GF-D8 (cell line): Measurements from ENCODE around the gene ENAM.
"Not testable (repeated sequence)": the region's sequence is repeated elsewhere in the genome, so short reads cannot be mapped to it uniquely, and the experiment has no call there.

Experiments
- DNase-seq: peaks from one replicate; lab custom pipeline; 2025; lab: John Stamatoyannopoulos, UW

ENAM gene

DNA sequence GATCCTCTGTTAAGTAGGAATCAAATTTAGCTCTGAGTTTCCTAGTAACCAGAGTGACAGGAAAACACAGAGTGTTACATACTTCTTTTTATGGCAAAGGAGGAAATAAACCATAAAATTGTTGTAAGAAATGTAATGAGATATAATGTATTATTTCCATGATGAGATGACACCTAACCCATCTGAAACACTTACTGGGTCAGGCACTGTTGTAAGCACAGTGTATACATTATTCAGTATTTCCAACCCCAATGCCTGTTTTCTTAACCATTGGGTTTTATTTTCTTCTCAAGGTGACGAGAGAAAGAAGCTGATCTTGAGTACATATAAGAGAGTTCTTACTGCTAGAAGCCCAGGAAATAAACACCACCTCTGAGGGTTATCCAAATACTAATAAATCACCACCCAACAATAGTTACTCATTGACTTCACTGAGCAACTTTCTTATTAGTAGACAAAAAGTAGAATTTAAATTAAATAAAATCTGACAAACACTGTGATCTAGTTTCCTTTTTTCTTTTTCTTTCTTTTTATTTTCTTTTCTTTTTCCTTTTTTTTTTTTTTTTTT is 4.2 kb upstream of the ENAM start:
- DNase-seq: no peak

DNA sequence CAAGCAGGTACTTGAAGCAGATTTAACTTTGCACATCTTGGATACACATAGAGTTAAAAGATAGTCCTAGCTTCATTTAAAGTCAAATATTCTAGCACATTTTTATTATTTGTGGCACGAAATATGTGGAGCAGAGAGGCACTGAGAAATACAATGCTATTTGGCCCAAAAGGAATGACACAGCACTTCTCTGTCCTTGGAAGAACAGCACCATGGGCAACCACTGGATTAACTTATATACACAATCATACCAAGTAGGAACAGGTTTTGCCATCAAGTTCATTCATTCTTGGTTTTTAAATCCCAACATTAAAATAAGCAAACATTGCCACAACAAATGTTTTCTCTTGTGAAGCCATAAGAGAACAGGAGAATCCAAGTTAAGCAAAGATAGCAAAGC is 924 bp upstream of the ENAM start:
- DNase-seq: no peak

DNA sequence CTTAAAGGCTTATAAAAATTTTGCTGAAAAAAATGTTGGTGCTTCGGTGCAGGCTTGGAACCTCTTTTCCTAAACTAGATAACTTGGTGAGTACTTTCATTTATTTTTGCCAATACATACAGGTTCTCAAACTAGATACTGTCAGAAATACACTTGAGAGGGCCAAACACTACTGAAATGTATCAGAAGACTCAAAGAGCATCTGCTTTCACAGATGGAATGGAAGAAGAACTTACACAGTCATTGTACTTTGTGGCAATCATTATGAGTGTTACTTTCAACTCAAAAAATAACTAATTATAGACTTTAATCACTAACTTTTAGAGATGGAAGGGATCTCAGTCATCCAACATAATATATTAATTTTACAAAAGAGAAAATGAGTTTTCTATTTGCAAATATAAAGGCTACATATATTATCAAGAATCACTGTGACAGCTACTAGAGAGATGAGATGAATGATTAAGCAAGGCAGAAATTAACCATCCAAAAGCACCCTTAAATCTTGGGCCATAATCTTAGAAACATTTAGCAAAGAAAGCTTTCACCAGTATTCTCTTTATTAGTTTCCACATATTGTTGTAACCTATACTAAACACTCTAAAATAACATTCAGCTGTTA is 1.0 kb downstream of the ENAM start:
- no peak for DNase-seq

DNA sequence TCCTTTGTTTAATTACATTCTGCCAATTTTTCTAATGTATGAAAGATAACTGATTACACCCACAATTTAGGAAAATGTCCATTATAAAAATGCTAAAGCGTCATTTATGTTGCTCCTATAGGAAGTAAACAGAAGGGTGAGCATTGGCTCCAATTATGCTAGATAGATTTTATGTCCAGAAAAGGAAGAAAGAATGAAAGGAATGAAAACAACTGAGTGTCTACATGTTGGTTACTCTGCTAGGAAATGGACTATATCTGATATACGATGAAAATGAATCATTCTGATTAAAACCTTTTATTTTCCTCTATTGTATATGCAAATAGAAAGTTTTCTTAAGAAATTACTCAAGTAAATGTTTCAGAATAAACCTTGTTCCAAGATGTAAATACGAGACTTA is 1.6 kb downstream of the ENAM start:
- DNase-seq: no peak

DNA sequence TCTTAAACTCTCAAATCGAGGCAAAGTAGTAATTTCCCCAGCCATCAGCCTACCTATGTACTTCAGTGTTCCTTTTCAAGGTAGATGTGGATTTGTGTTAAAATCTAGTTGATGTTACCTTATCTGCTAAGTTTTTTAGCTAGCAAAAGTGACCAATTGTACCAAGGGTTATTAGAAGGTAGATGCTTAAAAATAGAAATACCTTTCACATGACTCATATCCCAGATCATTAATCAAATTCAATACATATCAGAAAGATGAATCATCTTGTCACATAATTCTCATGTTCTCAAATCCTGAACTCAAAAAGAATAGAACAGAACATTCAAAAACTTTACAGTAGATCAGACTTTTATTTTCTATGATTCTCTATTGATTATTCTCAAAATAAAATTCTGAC is 3.5 kb downstream of the ENAM start:
- DNase-seq: no peak

DNA sequence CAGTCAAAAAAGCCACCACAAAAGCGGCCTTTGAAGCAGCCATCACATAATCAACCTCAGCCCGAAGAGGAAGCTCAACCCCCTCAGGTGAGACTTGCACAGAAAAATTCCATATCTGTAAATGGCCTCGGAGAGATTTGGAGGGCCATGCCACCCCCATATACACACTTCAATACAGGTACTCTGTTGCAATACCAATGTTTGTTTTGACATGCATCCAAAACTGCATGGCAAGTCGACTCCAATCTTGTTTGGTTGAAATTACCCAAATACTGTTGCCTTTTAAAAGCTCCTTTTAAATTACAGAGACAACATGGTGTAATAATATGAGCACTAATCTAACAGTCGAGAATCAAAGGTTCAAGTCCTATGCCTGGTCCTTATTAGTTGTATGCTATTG is 5.9 kb downstream of the ENAM start:
- DNase-seq: no peak

DNA sequence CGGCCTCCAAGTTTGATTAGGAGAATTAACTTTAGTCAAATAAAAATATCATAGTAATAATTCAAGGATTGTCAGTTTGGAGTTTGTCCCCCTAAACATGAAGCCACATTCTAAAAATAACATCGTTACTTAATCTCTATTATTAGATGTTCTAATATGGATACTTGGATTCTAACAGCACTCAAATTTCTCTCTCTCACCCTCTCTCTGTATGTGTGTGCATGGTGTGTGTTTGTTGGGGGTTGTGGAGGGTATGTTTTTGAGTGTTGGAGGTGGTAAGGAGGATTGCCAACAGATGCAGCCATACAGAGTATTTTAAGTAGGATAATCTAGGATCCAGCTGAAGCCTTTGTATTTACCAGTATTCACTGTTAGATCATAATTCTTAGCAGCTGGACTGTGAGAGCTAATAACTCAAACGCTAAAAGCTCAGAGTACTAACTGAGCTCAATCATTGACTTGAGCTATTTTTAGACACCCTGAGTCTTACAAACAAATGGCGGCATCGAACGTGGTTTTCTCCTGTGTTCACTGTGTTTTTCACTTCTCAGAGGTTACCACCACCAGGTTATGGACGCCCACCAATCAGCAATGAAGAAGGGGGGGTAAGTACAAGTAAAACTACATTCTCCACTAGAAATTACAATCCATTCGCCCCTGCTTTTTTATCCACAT is 8.8 kb downstream of the ENAM start:
- no peak for DNase-seq

DNA sequence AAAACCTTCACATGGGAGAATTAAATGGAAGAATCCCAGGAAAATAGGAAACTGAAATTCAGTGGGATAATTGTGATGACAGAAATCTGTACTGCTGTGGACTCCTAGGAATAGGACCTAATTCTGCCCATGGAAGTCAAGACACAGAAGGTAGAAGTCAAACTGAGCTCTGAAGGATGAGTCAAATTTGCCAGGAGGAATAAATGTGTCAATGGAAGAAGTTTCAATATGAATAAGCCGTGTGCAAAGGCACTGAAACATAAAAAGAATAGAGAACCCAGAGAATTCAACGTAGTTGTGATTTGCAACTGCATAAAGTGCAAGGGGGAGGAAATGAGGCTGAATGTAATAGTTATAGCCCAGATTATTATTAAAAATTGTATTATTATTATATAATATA is 11.6 kb downstream of the ENAM start:
- no peak for DNase-seq

DNA sequence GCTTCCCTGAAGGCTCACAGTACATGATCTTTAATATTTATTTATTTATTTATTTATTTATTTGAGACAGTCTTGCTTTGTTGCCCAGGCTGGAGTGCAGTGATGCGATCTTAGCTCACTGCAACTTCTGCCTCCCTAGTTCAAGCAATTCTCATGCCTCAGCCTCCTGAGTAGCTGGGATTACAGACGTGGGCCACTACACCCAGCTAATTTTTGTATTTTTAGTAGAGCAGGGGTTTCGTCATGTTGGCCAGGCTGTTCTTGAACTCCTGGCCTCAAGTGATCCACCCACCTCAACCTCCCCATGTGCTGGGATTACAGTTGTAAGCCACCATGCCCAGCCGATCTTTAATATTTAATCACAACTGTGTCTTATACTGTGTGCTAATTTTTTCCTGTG is 22.2 kb downstream of the ENAM start:
- not testable (repeated sequence) for DNase-seq

DNA sequence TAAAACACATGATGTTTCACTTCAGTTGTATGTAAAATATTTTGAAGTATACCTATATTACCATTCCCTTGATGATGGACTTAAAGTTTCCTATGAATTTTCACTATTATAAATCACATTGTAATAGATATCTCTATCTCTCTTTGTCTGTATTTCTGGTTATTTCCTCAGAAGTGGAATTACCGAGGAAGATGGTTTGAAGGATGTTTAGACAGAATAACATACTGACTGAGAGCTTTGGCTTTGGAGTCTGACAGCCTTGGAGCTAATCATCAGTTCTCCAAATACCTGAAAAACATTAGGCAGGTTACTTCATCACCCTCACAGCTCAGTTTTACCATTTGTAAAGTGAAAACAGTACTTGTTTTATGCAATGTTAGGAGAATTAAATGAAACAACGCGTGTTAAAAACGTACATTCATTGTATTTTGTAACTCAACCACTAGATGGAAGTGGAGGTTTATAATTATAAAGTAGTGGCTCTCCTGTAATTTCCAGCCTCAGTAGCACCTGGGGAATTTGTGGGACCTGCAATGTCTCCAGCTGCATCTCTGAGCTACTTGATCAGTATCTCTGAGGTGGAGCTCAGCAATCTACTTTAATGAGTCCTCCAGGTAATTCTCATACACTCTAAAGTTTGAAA is 23.4 kb downstream of the ENAM start:
- no peak for DNase-seq

DNA sequence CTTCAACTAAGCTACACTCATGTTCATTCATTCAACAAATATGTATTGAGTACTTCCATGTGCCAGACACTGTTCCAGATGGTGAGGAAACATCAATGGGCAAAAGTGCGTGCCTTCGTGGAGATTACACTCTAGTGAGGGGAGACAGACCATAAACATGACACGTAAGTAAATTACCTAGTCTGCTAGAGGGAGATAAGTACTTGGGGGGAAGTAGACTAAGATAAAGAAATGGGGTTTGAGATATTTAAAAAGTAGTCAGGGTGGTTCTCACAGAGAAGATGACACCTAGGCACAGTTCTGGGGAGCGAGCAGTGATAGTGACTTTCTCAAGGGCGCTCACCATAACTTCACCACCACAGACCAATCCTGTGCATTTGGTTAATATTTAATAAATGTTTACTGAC is 26.1 kb downstream of the ENAM start:
- DNase-seq: no peak

DNA sequence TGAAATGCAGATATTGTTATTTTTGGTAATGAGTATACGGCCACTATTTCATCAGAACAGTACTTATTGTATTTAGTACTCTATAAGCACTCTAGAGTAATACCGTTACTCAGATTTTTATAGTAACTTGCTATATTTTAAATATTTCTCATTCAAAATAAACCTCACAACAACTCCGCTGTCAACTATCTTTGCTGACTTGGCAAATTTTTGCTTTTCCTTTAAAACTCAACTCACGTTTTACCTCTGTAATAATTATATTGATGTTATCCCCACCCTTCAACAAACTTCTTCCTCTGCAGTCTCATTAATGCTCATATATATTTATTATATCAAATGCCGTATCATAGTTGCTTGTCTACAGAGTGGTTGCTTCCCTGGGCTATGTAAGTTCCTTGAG is 28.8 kb downstream of the ENAM start:
- DNase-seq: no peak

DNA sequence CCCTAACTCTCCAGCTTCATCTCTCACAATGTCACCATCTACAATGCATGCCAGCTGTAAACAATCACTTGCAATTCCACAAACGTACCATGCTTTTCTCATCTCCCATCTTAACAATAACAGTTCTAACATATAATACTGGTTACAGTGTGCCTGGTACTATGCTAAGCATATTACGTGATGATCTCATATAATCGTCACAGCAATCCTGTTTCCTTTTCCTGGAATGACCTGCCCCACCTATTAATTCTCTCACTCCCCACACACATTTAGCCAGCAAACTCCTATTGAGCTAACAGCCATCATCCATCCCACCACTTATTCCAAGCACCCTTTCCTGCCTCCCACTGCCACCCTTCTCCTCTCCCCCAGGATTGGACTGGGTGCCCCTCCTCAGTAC is 29.9 kb downstream of the ENAM start:
- no peak for DNase-seq

DNA sequence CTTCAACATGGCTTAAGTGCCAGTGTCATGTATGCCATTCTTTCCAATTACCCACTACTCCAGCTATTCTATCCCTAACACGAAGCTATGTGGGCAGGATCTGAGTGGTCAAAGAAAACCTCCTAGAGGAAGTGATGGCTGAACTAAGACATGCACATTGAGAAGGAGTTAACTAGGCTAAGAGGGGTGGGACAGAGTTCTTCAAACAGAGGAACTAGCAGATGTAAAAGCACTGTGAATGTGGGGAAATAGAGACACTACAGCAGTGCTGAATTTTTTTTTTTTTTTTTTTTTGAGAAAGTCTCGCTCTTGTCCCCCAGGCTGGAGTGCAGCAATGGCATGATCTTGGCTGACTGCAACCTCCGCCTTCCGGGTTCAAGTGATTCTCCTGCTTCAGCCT is 31.6 kb downstream of the ENAM start:
- DNase-seq: no peak

DNA sequence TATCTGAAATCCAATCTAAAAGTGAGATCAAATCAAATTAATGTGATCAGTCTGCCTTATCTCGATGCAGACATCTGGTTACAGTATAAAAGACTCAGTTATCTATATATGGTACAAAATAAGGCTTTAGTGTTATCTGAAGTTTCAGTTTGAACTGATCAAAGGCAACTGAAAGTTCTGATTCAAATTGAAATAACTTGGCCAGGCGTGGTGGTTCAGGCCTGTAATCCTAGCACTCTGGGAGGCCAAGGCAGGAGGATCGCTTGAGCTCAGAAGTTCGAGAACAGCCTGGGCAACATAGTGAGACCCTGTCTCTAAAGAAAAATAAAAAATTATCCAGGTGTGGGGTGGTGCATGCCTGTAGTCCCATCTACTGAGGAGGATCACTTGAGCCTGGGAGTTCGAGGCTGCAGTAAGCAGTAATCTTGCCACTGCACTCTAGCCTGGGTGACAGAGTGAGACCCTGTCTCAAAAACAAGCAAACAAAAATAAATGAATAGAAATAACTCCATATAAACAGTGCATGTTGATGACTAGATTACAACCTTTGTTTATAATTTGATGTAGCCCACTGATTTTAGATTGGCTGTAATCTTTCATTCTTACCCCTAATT is 32.9 kb downstream of the ENAM start:
- DNase-seq: not testable (repeated sequence)

DNA sequence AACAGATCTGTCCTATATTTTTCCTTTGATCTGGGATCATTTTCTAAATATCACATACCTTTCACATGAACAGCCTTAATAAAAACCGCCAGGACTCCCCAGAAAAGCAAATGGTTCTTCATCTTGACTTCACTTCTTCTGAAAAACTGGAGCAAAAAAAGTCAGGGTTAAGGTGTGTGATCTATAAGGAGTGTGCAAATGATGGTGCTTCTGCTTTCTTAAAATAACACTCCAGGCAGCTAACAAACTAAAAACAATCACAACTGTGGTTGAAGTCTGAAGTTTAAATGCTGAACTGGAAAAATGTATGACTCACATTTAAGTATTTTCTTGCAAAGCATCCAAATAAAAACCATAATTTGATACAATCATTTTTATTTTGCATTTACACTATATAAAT is 37.8 kb downstream of the ENAM start, which contains the start of gene JCHAIN:
TSS of gene JCHAIN (minus strand) at position 140 of the 400 bp plus-strand sequence. CDS start at position 122, 18 bp downstream.
- DNase-seq: no peak

DNA sequence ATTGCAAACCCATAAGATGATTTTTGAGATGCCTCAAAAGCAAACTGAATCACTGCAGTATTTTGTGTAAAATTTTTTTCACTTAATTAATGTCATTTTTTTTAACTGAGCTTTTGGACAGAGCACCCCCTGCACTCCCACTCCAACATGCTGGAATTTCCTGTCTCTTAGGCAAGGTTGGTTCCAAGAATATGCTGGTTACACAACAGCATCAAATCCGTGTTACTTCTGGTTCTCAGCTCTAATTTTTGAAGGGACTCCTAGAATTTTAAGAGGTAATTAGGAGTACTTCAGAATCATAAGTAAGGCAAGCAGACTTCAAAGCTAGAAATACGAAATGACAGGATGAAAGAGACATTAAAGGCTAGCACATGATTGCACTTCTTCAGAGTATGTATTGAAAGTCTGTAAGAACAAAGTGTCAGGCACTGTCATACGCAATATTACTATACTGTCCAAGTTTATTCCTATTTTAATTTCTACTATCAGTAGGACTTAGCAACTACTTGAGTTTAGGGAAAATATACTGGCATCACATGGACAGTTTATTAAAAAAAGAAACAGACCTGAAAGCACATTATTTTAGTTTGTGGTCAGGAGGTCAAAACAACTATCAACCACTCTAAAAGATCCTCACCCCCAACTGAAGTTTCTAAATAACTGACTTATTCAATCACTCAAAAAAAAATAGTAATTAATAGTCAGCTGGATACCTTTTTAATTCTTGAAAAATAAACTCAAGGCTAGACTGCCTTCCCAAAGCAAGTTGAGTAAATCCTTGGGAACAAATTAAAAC is 39.4 kb downstream of the ENAM start:
- no peak for DNase-seq

DNA sequence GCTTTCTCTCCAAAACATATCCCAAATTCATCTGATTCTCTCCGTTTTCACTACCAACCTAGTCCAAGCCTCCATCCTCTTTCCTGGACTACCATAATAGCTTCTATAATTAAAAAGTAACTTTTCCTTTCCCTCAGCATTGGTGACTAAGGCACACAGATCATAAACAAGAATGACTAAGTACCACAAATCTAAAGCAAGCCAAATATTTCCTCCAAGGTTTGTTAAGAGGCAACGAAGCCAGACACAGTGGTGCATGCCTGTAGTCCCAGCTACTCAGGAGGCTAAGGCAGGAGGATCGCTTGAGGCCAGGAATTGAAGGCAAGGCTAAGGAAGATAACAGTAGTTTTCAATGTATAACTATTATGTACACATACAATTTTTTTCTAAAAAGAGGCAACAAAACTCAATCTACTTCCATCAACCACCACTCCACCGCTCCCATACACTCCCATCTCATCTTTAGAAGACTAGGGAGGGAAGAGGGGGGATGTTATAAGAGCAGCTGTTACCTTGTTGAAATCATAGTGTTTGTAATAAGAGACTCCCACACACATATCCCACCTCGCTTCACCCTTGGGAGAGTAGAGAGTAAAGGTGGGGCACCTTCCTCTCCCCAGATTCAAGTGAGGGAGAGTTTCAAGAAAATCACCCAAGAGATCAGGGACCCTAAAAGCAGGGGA is 41.9 kb downstream of the ENAM start:
- no peak for DNase-seq

DNA sequence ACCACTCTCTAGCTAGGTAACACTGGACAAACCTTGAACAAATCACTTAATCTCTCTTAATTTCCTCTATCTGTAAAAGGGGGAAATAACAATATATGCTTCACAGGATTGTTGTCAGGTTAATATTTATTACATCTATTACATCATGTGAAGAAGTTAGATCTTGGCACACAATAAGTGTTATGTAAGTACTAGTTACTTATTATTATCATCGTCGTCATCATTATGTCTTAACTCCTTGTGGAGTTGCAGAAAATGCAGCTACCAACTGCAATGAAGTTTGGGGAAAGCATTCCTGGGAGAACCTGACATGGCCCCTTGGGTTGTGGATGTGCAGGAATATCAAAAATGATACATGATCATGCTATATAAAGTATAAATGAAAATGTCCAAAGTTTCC is 42.5 kb downstream of the ENAM start:
- DNase-seq: no peak

DNA sequence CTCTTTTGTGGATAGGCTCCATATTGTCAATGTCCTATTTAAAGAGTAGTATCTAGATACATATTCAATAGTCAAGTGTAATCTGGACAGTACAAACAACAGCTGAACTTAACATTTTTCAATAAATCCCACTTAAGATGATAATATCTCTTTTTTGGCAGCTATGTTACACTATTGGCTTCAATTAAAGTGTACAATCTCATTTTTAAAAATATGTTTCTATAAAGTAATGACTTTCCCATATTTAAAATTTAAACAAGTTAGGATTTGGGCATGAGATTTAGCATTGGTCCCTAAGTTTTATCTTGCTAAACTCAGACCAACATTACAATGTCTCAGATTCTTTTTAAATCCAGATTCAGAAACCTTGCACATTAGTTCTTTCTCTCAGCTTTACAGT is 45.6 kb downstream of the ENAM start:
- DNase-seq: no peak

DNA sequence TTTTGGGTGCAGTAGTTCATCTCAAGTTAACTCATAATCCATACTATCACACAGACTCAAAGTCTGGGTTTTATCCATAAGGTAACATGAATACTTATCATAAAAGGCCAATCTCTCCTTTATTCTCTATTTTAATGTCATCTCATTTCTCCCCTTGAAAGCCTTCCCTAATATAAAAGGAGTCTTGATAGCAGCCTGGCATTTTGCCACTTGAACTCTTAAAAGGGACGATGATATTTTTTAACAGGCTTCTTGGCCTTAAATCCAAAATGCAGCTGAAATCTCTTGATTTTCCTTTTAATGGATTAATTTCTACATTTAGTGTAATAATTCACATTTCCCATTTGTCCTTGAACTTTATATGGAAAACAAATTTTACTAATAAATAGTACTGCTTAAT is 46.2 kb downstream of the ENAM start:
- no peak for DNase-seq
